GM18519 (cell line): ENCODE data around the gene ARL5C.

ENCODE experiments used
- ATAC-seq: cut with Tn5 transposase; IDR thresholded peaks from one replicate; pipeline ENCODE4 v1.9.1; 2021; ENCODE audit warnings: mild to moderate bottlenecking, moderate library complexity; ENCODE audit not compliant: unreplicated experiment, low FRiP score

ARL5C gene

GRCh38 chr17:39165841-39166349, at the start of gene ARL5C:
Gene ARL5C, minus strand, starts transcription at chr17:39166161. Its CDS starts 401 bp downstream, at chr17:39165760.
- no peak for ATAC-seq

- no peak for ATAC-seq
Observed at GRCh38 chr17:39213852-39214251, 47.9 kb upstream of the ARL5C start.

- ATAC-seq = no peak
Observed at GRCh38 chr17:39212841-39213480, 47.0 kb upstream of the ARL5C start.

GRCh38 chr17:39212195-39212810, 46.3 kb upstream of the ARL5C start:
- ATAC-seq = no peak

- no peak for ATAC-seq
Observed at GRCh38 chr17:39210093-39210434, 44.1 kb upstream of the ARL5C start.

GRCh38 chr17:39209317-39210092, 43.5 kb upstream of the ARL5C start:
- no peak for ATAC-seq

GRCh38 chr17:39208893-39209292, 42.9 kb upstream of the ARL5C start:
- no peak for ATAC-seq

- no peak for ATAC-seq
Observed at GRCh38 chr17:39208136-39208535, 42.2 kb upstream of the ARL5C start.

- no peak for ATAC-seq
Observed at GRCh38 chr17:39205112-39205526, 39.2 kb upstream of the ARL5C start.

GRCh38 chr17:39204245-39204644, 38.3 kb upstream of the ARL5C start:
- no peak for ATAC-seq

- ATAC-seq = no peak
Observed at GRCh38 chr17:39200957-39201510, 35.1 kb upstream of the ARL5C start.

- peak; percentile 30 for ATAC-seq
Observed at GRCh38 chr17:39200070-39200879, 34.3 kb upstream of the ARL5C start, which contains the start of gene RPL19. Gene RPL19, plus strand, starts transcription at chr17:39200283. Its CDS starts 62 bp downstream, at chr17:39200345.

GRCh38 chr17:39199820-39200069, 33.8 kb upstream of the ARL5C start:
- peak; percentile 36 for ATAC-seq

GRCh38 chr17:39198186-39198566, 32.2 kb upstream of the ARL5C start:
- no peak for ATAC-seq

GRCh38 chr17:39197380-39198185, 31.6 kb upstream of the ARL5C start, which contains the start of gene CACNB1:
Gene CACNB1, minus strand, starts transcription at chr17:39197669. Its CDS starts 174 bp downstream, at chr17:39197495.
- ATAC-seq = no peak

GRCh38 chr17:39196808-39197291, 30.9 kb upstream of the ARL5C start:
- no peak for ATAC-seq

GRCh38 chr17:39196241-39196807, 30.4 kb upstream of the ARL5C start:
- ATAC-seq = no peak

GRCh38 chr17:39195568-39196160, 29.7 kb upstream of the ARL5C start:
- ATAC-seq = no peak
